HG02759 (cell line): ENCODE measurements around the gene DACH1.
"Not testable (repeated sequence)": the region's sequence is repeated elsewhere in the genome, so short reads cannot be mapped to it uniquely, and the experiment has no call there.

Experiments used
- ATAC-seq: cut with Tn5 transposase; IDR thresholded peaks from one replicate; pipeline ENCODE4 v1.9.1; 2021; ENCODE audit warnings: mild to moderate bottlenecking, moderate library complexity; ENCODE audit not compliant: unreplicated experiment

Gene DACH1

GRCh38 chr13:71785361-71785760 lies 81.6 kb downstream of the DACH1 start:
- ATAC-seq, result no peak

- no peak for ATAC-seq
These were observed 86.5 kb downstream of the DACH1 start for GRCh38 chr13:71780546-71780945.

GRCh38 chr13:71778998-71779397 lies 88.0 kb downstream of the DACH1 start:
- not testable (repeated sequence) for ATAC-seq

GRCh38 chr13:71775966-71776365 lies 91.0 kb downstream of the DACH1 start:
- no peak for ATAC-seq

- no peak for ATAC-seq
These were observed 92.1 kb downstream of the DACH1 start for GRCh38 chr13:71774863-71775262.

GRCh38 chr13:71773531-71773930 lies 93.5 kb downstream of the DACH1 start:
- no peak for ATAC-seq

GRCh38 chr13:71772361-71772760 lies 94.6 kb downstream of the DACH1 start:
- ATAC-seq, result no peak

GRCh38 chr13:71771144-71771543 lies 95.9 kb downstream of the DACH1 start:
- no peak for ATAC-seq

- ATAC-seq, result no peak
These were observed 96.3 kb downstream of the DACH1 start for GRCh38 chr13:71770710-71771109.

GRCh38 chr13:71768881-71769280 lies 98.1 kb downstream of the DACH1 start:
- no peak for ATAC-seq

GRCh38 chr13:71759651-71760511 lies 107.1 kb downstream of the DACH1 start:
- no peak for ATAC-seq

GRCh38 chr13:71758828-71759227 lies 108.2 kb downstream of the DACH1 start:
- no peak for ATAC-seq

GRCh38 chr13:71754407-71754974 lies 112.5 kb downstream of the DACH1 start:
- no peak for ATAC-seq

GRCh38 chr13:71752775-71753513 lies 114.1 kb downstream of the DACH1 start:
- no peak for ATAC-seq

GRCh38 chr13:71751073-71751472 lies 115.9 kb downstream of the DACH1 start:
- ATAC-seq, result no peak

GRCh38 chr13:71730267-71730666 lies 136.7 kb downstream of the DACH1 start:
- ATAC-seq, result no peak

- ATAC-seq, result no peak
These were observed 137.6 kb downstream of the DACH1 start for GRCh38 chr13:71729441-71729840.

- ATAC-seq, result no peak
These were observed 139.3 kb downstream of the DACH1 start for GRCh38 chr13:71727662-71728061.

- no peak for ATAC-seq
These were observed 140.0 kb downstream of the DACH1 start for GRCh38 chr13:71727042-71727441.

GRCh38 chr13:71722206-71722605 lies 144.8 kb downstream of the DACH1 start:
- no peak for ATAC-seq

GRCh38 chr13:71721104-71721503 lies 145.9 kb downstream of the DACH1 start:
- no peak for ATAC-seq

- no peak for ATAC-seq
These were observed 148.1 kb downstream of the DACH1 start for GRCh38 chr13:71718931-71719330.
